Sigmoid colon (tissue), 4 donors: ENCODE data around the gene DSCAML1.

ENCODE experiments used
- CTCF ChIP-seq, 4 experiments: fragments of 450-650 bp in 3 of 4; fragments of 200-600 bp in 1 of 4; IDR thresholded peaks; one replicate each; pipeline ENCODE4 v1.5.1; 2016 to 2019; ENCODE audit warnings: antibody characterized with exemption in 4 of 4, mild to moderate bottlenecking in 3 of 4, moderate library complexity in 2 of 4
- EP300 ChIP-seq, 4 donors: sonication (generic); formaldehyde crosslinking; IDR thresholded peaks; one replicate each; pipeline ENCODE4 v1.6.1; 2017; ENCODE audit warnings: antibody characterized with exemption in 4 of 4
- POLR2A ChIP-seq, 2 donors: fragments of 450-650 bp; IDR thresholded peaks; one replicate each; pipeline ENCODE4 v1.6.1; 2016; ENCODE audit warnings: antibody characterized with exemption in 2 of 2, mild to moderate bottlenecking in 2 of 2, moderate library complexity in 2 of 2
- POLR2AphosphoS5 ChIP-seq, 4 donors: sonication (generic); formaldehyde crosslinking; IDR thresholded peaks; one replicate each; pipeline ENCODE4 v1.6.1; 2017; ENCODE audit warnings: antibody characterized with exemption in 4 of 4

- no peak for TF ChIP-seq CTCF (IDR thresholded peaks at IDR 0.05)
- no peak for TF ChIP-seq EP300 (IDR thresholded peaks at IDR 0.05)
- no peak for TF ChIP-seq POLR2A (IDR thresholded peaks at IDR 0.05)
- TF ChIP-seq POLR2AphosphoS5 (IDR thresholded peaks at IDR 0.05), result no peak
Measured at GRCh38 chr11:117806846-117807245, 9.8 kb upstream of the DSCAML1 start.
